ENCODE measurements around the gene FXN.

The FXN gene

DNA sequence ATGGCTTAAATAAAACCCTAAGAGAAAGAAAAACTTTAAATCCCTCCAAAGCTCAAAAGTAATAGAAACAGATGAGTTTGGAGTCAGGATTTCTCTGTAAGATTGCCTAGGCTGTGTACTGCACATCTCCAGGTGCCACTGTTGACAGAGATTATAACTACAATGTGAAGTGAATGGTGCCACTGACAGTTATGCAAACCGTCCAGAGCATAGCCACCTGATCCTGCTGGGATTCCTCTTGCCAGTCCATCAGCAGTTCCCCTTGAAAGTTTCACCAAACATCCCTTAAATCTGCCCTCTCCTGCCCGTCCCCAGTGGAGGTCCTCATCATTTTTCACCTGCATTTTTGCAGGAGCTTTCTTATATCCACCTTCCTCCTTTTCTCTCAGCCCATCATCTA lies 42.5 kb downstream of the FXN start:
- Histone ChIP-seq H3K27me3 (ENCODE audit: low read depth, low read length) (no peaks in the 10 kb centered on the region), H3K4me3 (ENCODE audit: low read length) (no peak overlapping the region), H3K4me2 (ENCODE audit: low read length) (no peak overlapping the region), H3K36me3 (replicated peaks; ENCODE audit: low read depth, low read length) (peaks cover 3% of the 10 kb centered on the region), H3K79me2 (ENCODE audit: low read length) (no peaks in the 10 kb centered on the region), H3K9me3 (ENCODE audit: insufficient read depth, low read length) (no peaks in the 10 kb centered on the region), H4K20me1 (ENCODE audit: insufficient read depth, low read length) (no peaks in the 10 kb centered on the region), H3K4me1 (ENCODE audit: low read length) (no peaks in the 10 kb centered on the region), H3K9ac (ENCODE audit: low read length) (no peak overlapping the region), H3K27ac (ENCODE audit: low read length) (no peak overlapping the region), H2AFZ (ENCODE audit: low read depth, low read length) (no peak overlapping the region)
- TF ChIP-seq EZH2phosphoT487 (IDR thresholded peaks at IDR 0.05; ENCODE audit: low read depth) = no peak
- TF ChIP-seq, protein P1, sequence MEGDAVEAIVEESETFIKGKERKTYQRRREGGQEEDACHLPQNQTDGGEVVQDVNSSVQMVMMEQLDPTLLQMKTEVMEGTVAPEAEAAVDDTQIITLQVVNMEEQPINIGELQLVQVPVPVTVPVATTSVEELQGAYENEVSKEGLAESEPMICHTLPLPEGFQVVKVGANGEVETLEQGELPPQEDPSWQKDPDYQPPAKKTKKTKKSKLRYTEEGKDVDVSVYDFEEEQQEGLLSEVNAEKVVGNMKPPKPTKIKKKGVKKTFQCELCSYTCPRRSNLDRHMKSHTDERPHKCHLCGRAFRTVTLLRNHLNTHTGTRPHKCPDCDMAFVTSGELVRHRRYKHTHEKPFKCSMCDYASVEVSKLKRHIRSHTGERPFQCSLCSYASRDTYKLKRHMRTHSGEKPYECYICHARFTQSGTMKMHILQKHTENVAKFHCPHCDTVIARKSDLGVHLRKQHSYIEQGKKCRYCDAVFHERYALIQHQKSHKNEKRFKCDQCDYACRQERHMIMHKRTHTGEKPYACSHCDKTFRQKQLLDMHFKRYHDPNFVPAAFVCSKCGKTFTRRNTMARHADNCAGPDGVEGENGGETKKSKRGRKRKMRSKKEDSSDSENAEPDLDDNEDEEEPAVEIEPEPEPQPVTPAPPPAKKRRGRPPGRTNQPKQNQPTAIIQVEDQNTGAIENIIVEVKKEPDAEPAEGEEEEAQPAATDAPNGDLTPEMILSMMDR (IDR thresholded peaks at IDR 0.05; ENCODE audit: low read depth, low read length) = no peak

- Histone ChIP-seq H3K4me2 (ENCODE audit: low read length) (no peak overlapping the region), H3K36me3 (replicated peaks; ENCODE audit: low read depth, low read length) (no peaks in the 10 kb centered on the region), H2AFZ (ENCODE audit: low read depth, low read length) (no peak overlapping the region), H3K79me2 (ENCODE audit: low read length) (no peaks in the 10 kb centered on the region), H3K9ac (ENCODE audit: low read length) (no peak overlapping the region), H3K4me3 (ENCODE audit: low read length) (no peak overlapping the region), H3K27ac (ENCODE audit: low read length) (no peak overlapping the region), H3K9me3 (ENCODE audit: insufficient read depth, low read length) (no peaks in the 10 kb centered on the region), H4K20me1 (ENCODE audit: insufficient read depth, low read length) (no peaks in the 10 kb centered on the region), H3K4me1 (ENCODE audit: low read length) (no peaks in the 10 kb centered on the region), H3K27me3 (ENCODE audit: low read depth, low read length) (no peaks in the 10 kb centered on the region)
- TF ChIP-seq EZH2phosphoT487 (IDR thresholded peaks at IDR 0.05; ENCODE audit: low read depth) = no peak
- TF ChIP-seq, protein P1 (IDR thresholded peaks at IDR 0.05; ENCODE audit: low read depth, low read length) = no peak
These were observed 43.0 kb downstream of the FXN start for GRCh38 chr9:69078581-69078980.

DNA sequence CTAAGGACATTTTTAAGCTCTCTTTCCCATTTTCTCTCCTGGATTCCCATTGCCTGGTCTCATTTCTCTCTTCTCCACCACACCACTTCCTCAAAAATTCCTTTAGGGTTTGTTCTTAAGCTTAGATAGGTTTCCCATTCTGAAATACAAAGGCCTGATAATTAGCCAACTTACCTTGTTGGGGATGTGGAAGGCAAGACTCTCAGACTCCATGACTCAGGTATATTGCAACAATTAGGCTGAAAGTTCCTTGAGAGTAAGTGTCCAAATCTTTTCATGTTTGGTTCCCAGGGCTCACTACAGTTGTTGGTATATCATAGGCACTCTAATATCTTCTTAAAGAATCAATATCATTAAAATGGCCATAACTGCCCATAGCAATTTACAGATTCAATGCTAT lies 43.6 kb downstream of the FXN start:
- Histone ChIP-seq H3K4me1 (ENCODE audit: low read length) (no peaks in the 10 kb centered on the region), H3K27me3 (ENCODE audit: low read depth, low read length) (no peaks in the 10 kb centered on the region), H3K9ac (ENCODE audit: low read length) (no peak overlapping the region), H2AFZ (ENCODE audit: low read depth, low read length) (no peak overlapping the region), H3K36me3 (replicated peaks; ENCODE audit: low read depth, low read length) (no peaks in the 10 kb centered on the region), H3K79me2 (ENCODE audit: low read length) (no peaks in the 10 kb centered on the region), H3K9me3 (ENCODE audit: insufficient read depth, low read length) (no peaks in the 10 kb centered on the region), H3K4me3 (ENCODE audit: low read length) (no peak overlapping the region), H3K4me2 (ENCODE audit: low read length) (no peak overlapping the region), H3K27ac (ENCODE audit: low read length) (no peak overlapping the region), H4K20me1 (ENCODE audit: insufficient read depth, low read length) (no peaks in the 10 kb centered on the region)
- TF ChIP-seq EZH2phosphoT487 (IDR thresholded peaks at IDR 0.05; ENCODE audit: low read depth) = no peak
- TF ChIP-seq, protein P1 (IDR thresholded peaks at IDR 0.05; ENCODE audit: low read depth, low read length) = no peak

GRCh38 chr9:69081261-69081660 lies 45.7 kb downstream of the FXN start:
- Histone ChIP-seq H3K27ac (ENCODE audit: low read length) (no peak overlapping the region), H2AFZ (ENCODE audit: low read depth, low read length) (no peak overlapping the region), H3K9ac (ENCODE audit: low read length) (no peak overlapping the region), H3K9me3 (ENCODE audit: insufficient read depth, low read length) (no peaks in the 10 kb centered on the region), H4K20me1 (ENCODE audit: insufficient read depth, low read length) (no peaks in the 10 kb centered on the region), H3K36me3 (replicated peaks; ENCODE audit: low read depth, low read length) (no peaks in the 10 kb centered on the region), H3K4me3 (ENCODE audit: low read length) (no peak overlapping the region), H3K79me2 (ENCODE audit: low read length) (no peaks in the 10 kb centered on the region), H3K27me3 (ENCODE audit: low read depth, low read length) (no peaks in the 10 kb centered on the region), H3K4me1 (ENCODE audit: low read length) (no peaks in the 10 kb centered on the region), H3K4me2 (ENCODE audit: low read length) (no peak overlapping the region)
- TF ChIP-seq, protein P1 (IDR thresholded peaks at IDR 0.05; ENCODE audit: low read depth, low read length) = no peak
- TF ChIP-seq EZH2phosphoT487 (IDR thresholded peaks at IDR 0.05; ENCODE audit: low read depth) = no peak
